ENCODE measurements around the gene IL4I1. TPM values are rescaled to one million over a fixed set of nuclear protein-coding genes. Genes with fewer than 3 reads are reported as not detected.

Gene IL4I1
- total and polyA plus RNA-seq, 2 experiments from 2014 or later = not detected

GRCh38 chr19:49843265-49843664 is 53.4 kb downstream of the IL4I1 start:
- Histone ChIP-seq H3K27ac (no peak overlapping the region), H3K4me3 (no peak overlapping the region), H3K36me3 (peaks cover 6% of the 10 kb centered on the region), H3K27me3 (no peaks in the 10 kb centered on the region), H3K4me1 (ENCODE audit: low read depth) (peaks cover 18% of the 10 kb centered on the region), H3K9me3 (ENCODE audit: low read depth) (no peaks in the 10 kb centered on the region)
- TF ChIP-seq CTCF (IDR thresholded peaks at IDR 0.05; ENCODE audit: low read depth, low read length) = no peak
- DNase-seq (ENCODE audit: low read depth in 1 of 2, low spot score in 1 of 2) = no peak

GRCh38 chr19:49840736-49841249 is 55.9 kb downstream of the IL4I1 start:
- peak in 1 of 2 donors; percentile 63 for DNase-seq (ENCODE audit: low read depth in 1 of 2, low spot score in 1 of 2)
- Histone ChIP-seq H3K4me1 (ENCODE audit: low read depth) (peaks cover 18% of the 10 kb centered on the region), H3K36me3 (peaks cover 6% of the 10 kb centered on the region), H3K9me3 (ENCODE audit: low read depth) (no peaks in the 10 kb centered on the region), H3K27ac (peak overlapping the region; percentile 93), H3K4me3 (no peak overlapping the region), H3K27me3 (no peaks in the 10 kb centered on the region)
- TF ChIP-seq CTCF (IDR thresholded peaks at IDR 0.05; ENCODE audit: low read depth, low read length) = no peak

- H3K27me3 ChIP-seq = no peaks in the 10 kb centered on the region
- peak overlapping the region; percentile 93 for H3K27ac ChIP-seq
- peaks cover 18% of the 10 kb centered on the region for H3K4me1 ChIP-seq (ENCODE audit: low read depth)
- peak in 1 of 2 donors; percentile 71 for DNase-seq (ENCODE audit: low read depth in 1 of 2, low spot score in 1 of 2)
- peaks cover 6% of the 10 kb centered on the region for H3K36me3 ChIP-seq
- TF ChIP-seq CTCF (IDR thresholded peaks at IDR 0.05; ENCODE audit: low read depth, low read length) = no peak
- no peak overlapping the region for H3K4me3 ChIP-seq
- H3K9me3 ChIP-seq (ENCODE audit: low read depth) = no peaks in the 10 kb centered on the region
These were observed 56.4 kb downstream of the IL4I1 start for GRCh38 chr19:49840321-49840720.

GRCh38 chr19:49839713-49840112 is 57.0 kb downstream of the IL4I1 start:
- Histone ChIP-seq H3K27me3 (no peaks in the 10 kb centered on the region), H3K9me3 (ENCODE audit: low read depth) (no peaks in the 10 kb centered on the region), H3K4me3 (no peak overlapping the region), H3K36me3 (peaks cover 8% of the 10 kb centered on the region), H3K27ac (peak overlapping the region; percentile 93), H3K4me1 (ENCODE audit: low read depth) (peaks cover 18% of the 10 kb centered on the region)
- TF ChIP-seq CTCF (IDR thresholded peaks at IDR 0.05; ENCODE audit: low read depth, low read length) = no peak
- DNase-seq (ENCODE audit: low read depth in 1 of 2, low spot score in 1 of 2) = no peak

Other genes starting within 250 kb of the IL4I1 start
- gene IRF3, start 231.0 kb downstream of the IL4I1 start, total RNA-seq = 137 and 145 TPM in 2 replicates
- 37.6 and 38.4 TPM in 2 replicates for gene IRF3, start 231.0 kb downstream of the IL4I1 start, polyA plus RNA-seq
- 39.4 and 41.3 TPM in 2 replicates for gene BCL2L12, start 231.0 kb downstream of the IL4I1 start, total RNA-seq
- 55.5 and 59.4 TPM in 2 replicates for gene BCL2L12, start 231.0 kb downstream of the IL4I1 start, polyA plus RNA-seq
- gene PRMT1, start 219.6 kb downstream of the IL4I1 start, total RNA-seq = 494 and 516 TPM in 2 replicates
- gene PRMT1, start 219.6 kb downstream of the IL4I1 start, polyA plus RNA-seq = 398 and 431 TPM in 2 replicates
- 3.6 and 5.1 TPM in 2 replicates for gene ADM5, start 207.3 kb downstream of the IL4I1 start, total RNA-seq
- 1.1 and 2.2 TPM in 2 replicates for gene ADM5, start 207.3 kb downstream of the IL4I1 start, polyA plus RNA-seq
- gene CPT1C, start 205.8 kb downstream of the IL4I1 start, total RNA-seq = 29.0 and 33.8 TPM in 2 replicates
- gene CPT1C, start 205.8 kb downstream of the IL4I1 start, polyA plus RNA-seq = 26.5 and 31.7 TPM in 2 replicates
- 0.09 TPM in 1 of 2 replicates, not detected in the other for gene TSKS, start 133.6 kb downstream of the IL4I1 start, total RNA-seq
- gene TSKS, start 133.6 kb downstream of the IL4I1 start, polyA plus RNA-seq = not detected in 2 replicates
- 152 and 153 TPM in 2 replicates for gene AP2A1, start 129.9 kb downstream of the IL4I1 start, total RNA-seq
- gene AP2A1, start 129.9 kb downstream of the IL4I1 start, polyA plus RNA-seq = 64.2 and 78.0 TPM in 2 replicates
- gene FUZ, start 83.6 kb downstream of the IL4I1 start, total RNA-seq = 37.8 and 60.8 TPM in 2 replicates
- gene FUZ, start 83.6 kb downstream of the IL4I1 start, polyA plus RNA-seq = 35.6 and 39.0 TPM in 2 replicates
- gene MED25, start 78.6 kb downstream of the IL4I1 start, total RNA-seq = 68.7 and 83.7 TPM in 2 replicates
- gene MED25, start 78.6 kb downstream of the IL4I1 start, polyA plus RNA-seq = 69.9 and 73.2 TPM in 2 replicates
- gene PTOV1, start 45.7 kb downstream of the IL4I1 start, total RNA-seq = 290 and 380 TPM in 2 replicates
- 445 and 583 TPM in 2 replicates for gene PTOV1, start 45.7 kb downstream of the IL4I1 start, polyA plus RNA-seq
- 73.8 and 74.5 TPM in 2 replicates for gene PNKP, start 29.3 kb downstream of the IL4I1 start, total RNA-seq
- gene PNKP, start 29.3 kb downstream of the IL4I1 start, polyA plus RNA-seq = 69.7 and 98.4 TPM in 2 replicates
- 27.5 and 36.9 TPM in 2 replicates for gene AKT1S1, start 19.5 kb downstream of the IL4I1 start, total RNA-seq
- 45.4 and 66.2 TPM in 2 replicates for gene AKT1S1, start 19.5 kb downstream of the IL4I1 start, polyA plus RNA-seq
- gene TBC1D17, start 19.2 kb downstream of the IL4I1 start, total RNA-seq = 25.4 and 26.8 TPM in 2 replicates
- gene TBC1D17, start 19.2 kb downstream of the IL4I1 start, polyA plus RNA-seq = 38.0 and 52.5 TPM in 2 replicates
- 5.9 and 6.8 TPM in 2 replicates for gene ATF5, start 32.3 kb upstream of the IL4I1 start, total RNA-seq
- 4.8 and 6.3 TPM in 2 replicates for gene ATF5, start 32.3 kb upstream of the IL4I1 start, polyA plus RNA-seq
- 60.6 and 71.3 TPM in 2 replicates for gene NUP62, start 32.6 kb upstream of the IL4I1 start, total RNA-seq
- 43.3 and 63.1 TPM in 2 replicates for gene NUP62, start 32.6 kb upstream of the IL4I1 start, polyA plus RNA-seq
- gene SIGLEC11, start 64.3 kb upstream of the IL4I1 start, total RNA-seq = 0.03 TPM in 1 of 2 replicates, not detected in the other
- 0.13 TPM in 1 of 2 replicates, not detected in the other for gene SIGLEC11, start 64.3 kb upstream of the IL4I1 start, polyA plus RNA-seq
- gene VRK3, start 128.5 kb upstream of the IL4I1 start, total RNA-seq = 29.9 and 34.3 TPM in 2 replicates
- gene VRK3, start 128.5 kb upstream of the IL4I1 start, polyA plus RNA-seq = 38.1 and 45.9 TPM in 2 replicates
- gene ZNF473, start 129.1 kb upstream of the IL4I1 start, total RNA-seq = 6.3 and 6.5 TPM in 2 replicates
- 4.4 and 5.3 TPM in 2 replicates for gene ZNF473, start 129.1 kb upstream of the IL4I1 start, polyA plus RNA-seq